ENCODE data around the gene LIX1. TPM values are rescaled to one million over a fixed set of nuclear protein-coding genes. Genes with fewer than 3 reads are reported as not detected.

Gene LIX1
- total and polyA plus RNA-seq, 8 donors, result 0.12 to 1.8 (median 1.3) TPM; not detected in 3

- TF ChIP-seq CTCF (IDR thresholded peaks at IDR 0.05) (no peak), POLR2A (IDR thresholded peaks at IDR 0.05) (no peak), POLR2AphosphoS5 (IDR thresholded peaks at IDR 0.05) (no peak), EP300 (IDR thresholded peaks at IDR 0.05) (no peak)
- intact Hi-C loops (cut with DNase I; ENCODE audit: low total_unique reads), result no loop called here
- no peak overlapping the region for H3K4me3 ChIP-seq
- 79 to 92% (median 81%) methylated on average over 4 of the region's 4 CpGs for WGBS, 5 donors
- H3K4me1 ChIP-seq, result peaks cover 0 to 15% (median 0%) of the 10 kb centered on the region in 4 donors
- H3K9me3 ChIP-seq, result no peaks in the 10 kb centered on the region
- DNase-seq, result no peak
- no peaks in the 10 kb centered on the region for H3K27me3 ChIP-seq
- no peak overlapping the region for H3K27ac ChIP-seq
- H3K36me3 ChIP-seq, result no peaks in the 10 kb centered on the region
Observed at GRCh38 chr5:97135868-97136267, 6.5 kb downstream of the LIX1 start.

- no peak for DNase-seq
- Histone ChIP-seq H3K9me3 (no peaks in the 10 kb centered on the region), H3K27ac (no peak overlapping the region), H3K27me3 (no peaks in the 10 kb centered on the region), H3K4me1 (peaks cover 0 to 10% (median 0%) of the 10 kb centered on the region in 4 donors), H3K36me3 (no peaks in the 10 kb centered on the region), H3K4me3 (no peak overlapping the region)
- WGBS, 5 donors, result 61 to 79% (median 66%) methylated on average over 3 of the region's 3 CpGs
- TF ChIP-seq EP300 (IDR thresholded peaks at IDR 0.05) (no peak), CTCF (IDR thresholded peaks at IDR 0.05) (no peak), POLR2A (IDR thresholded peaks at IDR 0.05) (no peak)
- intact Hi-C loops (cut with DNase I; ENCODE audit: low total_unique reads), result no loop called here
Observed at GRCh38 chr5:97134634-97135033, 7.8 kb downstream of the LIX1 start.

- no peak overlapping the region for H3K27ac ChIP-seq
- no peaks in the 10 kb centered on the region for H3K27me3 ChIP-seq
- intact Hi-C loops (cut with DNase I; ENCODE audit: low total_unique reads), result no loop called here
- no peak for TF ChIP-seq POLR2A (IDR thresholded peaks at IDR 0.05)
- no peak for TF ChIP-seq POLR2AphosphoS5 (IDR thresholded peaks at IDR 0.05)
- TF ChIP-seq CTCF (IDR thresholded peaks at IDR 0.05), result no peak
- TF ChIP-seq EP300 (IDR thresholded peaks at IDR 0.05), result no peak
- H3K4me1 ChIP-seq, result peaks cover 0 to 10% (median 0%) of the 10 kb centered on the region in 4 donors
- no peaks in the 10 kb centered on the region for H3K9me3 ChIP-seq
- no peak overlapping the region for H3K4me3 ChIP-seq
- no peaks in the 10 kb centered on the region for H3K36me3 ChIP-seq
- DNase-seq, result no peak
Observed at GRCh38 chr5:97133101-97133500, 9.3 kb downstream of the LIX1 start.

- Histone ChIP-seq H3K36me3 (no peaks in the 10 kb centered on the region), H3K9me3 (no peaks in the 10 kb centered on the region), H3K4me3 (no peak overlapping the region), H3K27me3 (no peaks in the 10 kb centered on the region), H3K27ac (peak overlapping the region in 1 of 5 donors; percentile 34), H3K4me1 (peaks cover 0 to 10% (median 0%) of the 10 kb centered on the region in 4 donors)
- intact Hi-C loops (cut with DNase I; ENCODE audit: low total_unique reads), result no loop called here
- WGBS, 5 donors, result 68 to 83% (median 72%) methylated on average over 5 of the region's 5 CpGs
- DNase-seq, result no peak
- no peak for TF ChIP-seq POLR2AphosphoS5 (IDR thresholded peaks at IDR 0.05)
- no peak for TF ChIP-seq POLR2A (IDR thresholded peaks at IDR 0.05)
- TF ChIP-seq CTCF (IDR thresholded peaks at IDR 0.05), result no peak
- TF ChIP-seq EP300 (IDR thresholded peaks at IDR 0.05), result no peak
Observed at GRCh38 chr5:97131921-97132320, 10.5 kb downstream of the LIX1 start.
